Lung (tissue), 16 donors: ENCODE measurements around the gene SLC8A2. TPM values are rescaled to one million over a fixed set of nuclear protein-coding genes. Genes with fewer than 3 reads are reported as not detected.

Source experiments
- ATAC-seq: fragments of 200-7000 bp; cut with Tn5 transposase; one replicate; pipeline ENCODE4 v1.9.1; 2020; ENCODE audit warnings: moderate number of reproducible peaks; ENCODE audit not compliant: insufficient read depth, low FRiP score
- DNase-seq, 3 donors: peaks; one replicate each; pipeline ENCODE4 v3.0.0-alpha.2; 2013 to 2017
- H3K27ac ChIP-seq, 2 donors: one replicate each; pipeline ENCODE4 v1.5.1; 2013; ENCODE audit warnings: mild to moderate bottlenecking in 2 of 2, moderate library complexity in 2 of 2, control low read depth in 1 of 2, inconsistent platforms in 1 of 2, low read depth in 1 of 2, low read length in 1 of 2
- H3K27me3 ChIP-seq, 3 donors: one replicate each; pipeline ENCODE4 v1.5.1; 2013; ENCODE audit warnings: low read length in 2 of 3; ENCODE audit not compliant: control insufficient read depth in 3 of 3, insufficient read depth in 3 of 3
- H3K36me3 ChIP-seq, 4 donors: one replicate each; pipeline ENCODE4 v1.5.1; 2013; ENCODE audit warnings: low read length in 4 of 4, mild to moderate bottlenecking in 1 of 4, moderate library complexity in 1 of 4; ENCODE audit not compliant: control insufficient read depth in 4 of 4, insufficient read depth in 4 of 4
- H3K4me1 ChIP-seq, 5 donors: one replicate each; pipeline ENCODE4 v1.5.1; 2013; ENCODE audit warnings: low read length in 5 of 5, mild to moderate bottlenecking in 2 of 5, moderate library complexity in 1 of 5; ENCODE audit not compliant: control insufficient read depth in 5 of 5, insufficient read depth in 5 of 5
- H3K4me3 ChIP-seq: one replicate; pipeline ENCODE4 v1.5.1; 2013; ENCODE audit warnings: mild to moderate bottlenecking, control low read depth, moderate library complexity
- H3K9ac ChIP-seq, 2 donors: one replicate each; pipeline ENCODE4 v1.5.1; 2013; ENCODE audit warnings: low read length in 2 of 2, control low read depth in 1 of 2; ENCODE audit not compliant: insufficient read depth in 1 of 2
- H3K9me3 ChIP-seq, 4 donors: one replicate each; pipeline ENCODE4 v1.5.1; 2013; ENCODE audit warnings: low read length in 3 of 4, mild to moderate bottlenecking in 1 of 4, moderate library complexity in 1 of 4; ENCODE audit not compliant: control insufficient read depth in 4 of 4, insufficient read depth in 3 of 4
- WGBS, 2 donors: extraction: QIAGEN DNeasy Blood & Tissue Kit; methylation state at CpG; one replicate each; pipeline ENCODE4 v1.1.7; 2013; 5-methylcytosine and 5-hydroxymethylcytosine counted together
- long read RNA-seq, 5 donors: transcript quantifications; one replicate each; lab custom pipeline, GENCODE V29; 2026
- polyA plus RNA-seq, 2 donors: library from polyadenylated mRNA; stranded (reverse); fragments of 200-250 nt; gene quantifications; one replicate each; pipeline ENCODE4 v1.2.1, GENCODE V29; 2013
- total RNA-seq, 2 donors: library from RNA; depleted of rRNA in 1 of 2; stranded (reverse); fragments of >200 nt in 1 of 2; gene quantifications; one replicate each; pipeline ENCODE4 v1.2.1, GENCODE V29; 2014 to 2021
- TF ChIP-seq, protein P1 (sequence below): IDR thresholded peaks from 2 replicates; pipeline ENCODE4 v1.5.1; 2012; ENCODE audit warnings: mild to moderate bottlenecking; ENCODE audit errors: control extremely low read depth, extremely low read depth
- donor health status: control.
- donor health status: control.
- donor health status: Bipolar disorder and iron deficiency.
- donor health status: healthy.
- donor health status: DM: yes; HTN: yes; CAD: no.

SLC8A2 gene
- under 1 TPM; 0.15 to 0.26 TPM for total RNA-seq
- polyA plus RNA-seq: under 1 TPM; 0.10 to 0.14 TPM
- long read RNA-seq, donor 1: 0 reads
- long read RNA-seq, donor 2: 0 reads
- long read RNA-seq, donor 3: 0 reads
- long read RNA-seq, donor 4: 0 reads
- long read RNA-seq, donor 5: 0 reads

DNA sequence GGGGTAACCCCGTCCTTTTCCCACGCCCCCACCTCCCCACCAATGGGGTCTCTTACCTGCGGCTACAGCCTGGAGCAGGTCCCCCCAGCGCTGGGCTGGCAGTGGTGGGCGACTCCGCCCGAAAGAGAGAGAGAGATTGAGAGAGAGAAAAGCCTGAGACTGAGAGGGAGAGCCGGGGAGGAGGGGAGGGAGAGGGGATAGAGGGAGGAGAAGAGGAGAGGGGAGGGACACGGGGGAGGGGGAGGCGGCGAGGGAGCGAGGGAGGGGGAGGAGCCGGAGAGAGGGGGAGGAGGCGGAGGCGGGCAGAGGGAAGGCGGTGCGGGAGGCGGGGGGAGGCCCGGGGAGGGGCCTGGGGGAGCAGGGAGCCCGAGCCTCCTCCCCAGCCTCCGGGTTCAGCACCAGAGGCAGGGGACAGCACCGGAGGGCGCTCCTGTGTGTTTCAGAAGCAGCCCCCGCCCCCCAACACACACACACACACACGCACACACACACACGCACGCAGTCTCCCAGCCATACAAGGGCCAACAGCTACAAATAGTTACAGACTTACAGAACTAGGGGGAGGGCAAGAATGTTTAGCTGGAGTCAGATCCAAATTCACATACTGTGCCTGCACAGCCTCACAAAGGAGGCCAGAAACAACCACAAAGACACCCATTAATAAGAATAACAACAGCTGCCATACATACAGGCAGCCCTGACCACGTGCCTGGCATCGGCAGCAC lies at the start of gene SLC8A2:
TSS of gene SLC8A2 (minus strand) at position 161 of the 725 bp plus-strand sequence. CDS start 5,490 bp downstream, outside the sequence.
- DNase-seq (peak; percentile 90 to 94 (median 94)), ATAC-seq (no peak)
- WGBS, 2 donors: 5 to 9% methylated on average over 15 to 26 of the region's 29 CpGs

GRCh38 chr19:47520839-47521238 lies 49.1 kb upstream of the SLC8A2 start:
- Histone ChIP-seq H3K4me1 (peaks cover 0 to 15% (median 5%) of the 10 kb centered on the region in 5 donors), H3K4me3 (no peak overlapping the region), H3K36me3 (no peaks in the 10 kb centered on the region), H3K27ac (no peak overlapping the region), H3K9ac (no peak overlapping the region), H3K27me3 (peaks cover 0 to 5% (median 0%) of the 10 kb centered on the region in 3 donors), H3K9me3 (no peaks in the 10 kb centered on the region)
- WGBS, 2 donors: 78 to 82% methylated on average over 6 of the region's 6 CpGs
- ATAC-seq (no peak), DNase-seq (no peak)
- TF ChIP-seq, protein P1, sequence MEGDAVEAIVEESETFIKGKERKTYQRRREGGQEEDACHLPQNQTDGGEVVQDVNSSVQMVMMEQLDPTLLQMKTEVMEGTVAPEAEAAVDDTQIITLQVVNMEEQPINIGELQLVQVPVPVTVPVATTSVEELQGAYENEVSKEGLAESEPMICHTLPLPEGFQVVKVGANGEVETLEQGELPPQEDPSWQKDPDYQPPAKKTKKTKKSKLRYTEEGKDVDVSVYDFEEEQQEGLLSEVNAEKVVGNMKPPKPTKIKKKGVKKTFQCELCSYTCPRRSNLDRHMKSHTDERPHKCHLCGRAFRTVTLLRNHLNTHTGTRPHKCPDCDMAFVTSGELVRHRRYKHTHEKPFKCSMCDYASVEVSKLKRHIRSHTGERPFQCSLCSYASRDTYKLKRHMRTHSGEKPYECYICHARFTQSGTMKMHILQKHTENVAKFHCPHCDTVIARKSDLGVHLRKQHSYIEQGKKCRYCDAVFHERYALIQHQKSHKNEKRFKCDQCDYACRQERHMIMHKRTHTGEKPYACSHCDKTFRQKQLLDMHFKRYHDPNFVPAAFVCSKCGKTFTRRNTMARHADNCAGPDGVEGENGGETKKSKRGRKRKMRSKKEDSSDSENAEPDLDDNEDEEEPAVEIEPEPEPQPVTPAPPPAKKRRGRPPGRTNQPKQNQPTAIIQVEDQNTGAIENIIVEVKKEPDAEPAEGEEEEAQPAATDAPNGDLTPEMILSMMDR: no peak

More for the DNA sequence above, at the start of gene SLC8A2:
- H3K9me3 ChIP-seq: peaks cover 0 to 2% (median 0%) of the 10 kb centered on the region in 4 donors
- H3K27me3 ChIP-seq: peaks cover 7 to 21% (median 13%) of the 10 kb centered on the region in 3 donors
- TF ChIP-seq, protein P1: no peak
- H3K4me1 ChIP-seq: peaks cover 0 to 12% (median 3%) of the 10 kb centered on the region in 5 donors
- H3K9ac ChIP-seq: no peak within 1 kb of the TSS
- H3K27ac ChIP-seq: no peak within 1 kb of the TSS
- no peak within 1 kb of the TSS for H3K4me3 ChIP-seq
- no peaks in the 10 kb centered on the region for H3K36me3 ChIP-seq

DNA sequence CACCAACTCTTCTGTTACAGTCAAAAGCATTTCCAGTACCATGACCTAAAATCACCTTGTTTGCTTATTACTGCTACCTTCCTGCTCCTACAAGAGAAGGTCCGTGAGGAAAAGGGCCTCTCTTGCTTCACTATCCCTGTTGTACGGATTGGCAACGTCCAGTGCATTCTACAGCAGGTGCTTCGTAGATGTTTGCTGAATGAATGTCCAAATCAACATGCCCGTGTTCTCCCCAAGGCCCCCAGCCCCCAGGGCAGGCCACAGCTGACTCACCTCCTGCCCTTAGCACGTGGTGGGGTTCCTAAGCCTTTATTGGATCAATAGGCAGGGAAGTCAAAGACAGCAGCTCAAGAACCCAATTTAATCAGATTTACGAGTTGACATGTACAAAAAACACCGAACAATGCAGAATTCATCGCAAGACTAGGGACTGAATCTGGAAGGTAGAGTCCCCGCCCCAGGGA lies 48.7 kb upstream of the SLC8A2 start:
- DNase-seq: no peak
- ATAC-seq: no peak
- H3K27me3 ChIP-seq: peaks cover 0 to 5% (median 0%) of the 10 kb centered on the region in 3 donors
- peaks cover 0 to 18% (median 5%) of the 10 kb centered on the region in 5 donors for H3K4me1 ChIP-seq
- TF ChIP-seq, protein P1: no peak
- no peak overlapping the region for H3K27ac ChIP-seq
- H3K9me3 ChIP-seq: no peaks in the 10 kb centered on the region
- H3K9ac ChIP-seq: no peak overlapping the region
- no peaks in the 10 kb centered on the region for H3K36me3 ChIP-seq
- no peak overlapping the region for H3K4me3 ChIP-seq
- 82 to 87% methylated on average over 10 of the region's 10 CpGs for WGBS, 2 donors
